Endothelial cell of umbilical vein (primary cell): ENCODE data around the gene PSMA5. TPM values are rescaled to one million over a fixed set of nuclear protein-coding genes. Genes with fewer than 3 reads are reported as not detected.

ENCODE experiments used
- BruUV-seq: library from RNA; stranded (reverse); fragments of 400-500 nt; replicated peaks from 2 replicates; lab custom pipeline; 2021; lab: Mats Ljungman, UMichigan
- CTCF ChIA-PET: fragments of 300-600, 350-600 bp; sonication (Branson Sonifier 250); formaldehyde crosslinking; loops from one replicate; lab custom pipeline; 2021; ENCODE audit warnings: antibody characterized with exemption, inconsistent platforms; lab: Charles Lee
- POLR2A ChIA-PET: fragments of 300-600, 350-600 bp; sonication (Branson Sonifier 250); formaldehyde crosslinking; loops from one replicate; lab custom pipeline; 2021; ENCODE audit warnings: antibody characterized with exemption, inconsistent platforms; lab: Charles Lee
- DNase-seq: peaks from one replicate; pipeline ENCODE4 v3.0.0-alpha.2; 2011; ENCODE audit warnings: low read depth, low spot score
- FAIRE-seq: peaks from 2 replicates; lab custom pipeline; 2011; peaks lifted over from hg19 to GRCh38; lab: Jason Lieb, UNC
- H2AFZ ChIP-seq: 2 replicates; pipeline ENCODE4 v1.6.0; 2012; ENCODE audit warnings: low read depth, low read length, control low read depth, inconsistent platforms
- H3K27ac ChIP-seq: 2 replicates; pipeline ENCODE4 v1.5.1; 2011; ENCODE audit warnings: low read depth, mild to moderate bottlenecking, control low read depth, low read length, moderate library complexity; ENCODE audit not compliant: insufficient read depth
- H3K27me3 ChIP-seq, 2 experiments: 2 replicates each; pipeline versions ENCODE4 v1.6.0 to v1.6.1; 2011; ENCODE audit warnings: low read length in 2 of 2, mixed read lengths in 1 of 2; ENCODE audit not compliant: control insufficient read depth in 2 of 2, insufficient read depth in 2 of 2
- H3K36me3 ChIP-seq, 2 experiments: 2 replicates in 1 of 2; 3 replicates in 1 of 2; pipeline ENCODE4 v1.5.1; 2011; ENCODE audit warnings: low read length in 2 of 2, mild to moderate bottlenecking in 1 of 2, moderate library complexity in 1 of 2; ENCODE audit not compliant: control insufficient read depth in 2 of 2, insufficient read depth in 2 of 2; ENCODE audit errors: extremely low read depth in 1 of 2
- H3K4me1 ChIP-seq: 3 replicates; pipeline ENCODE4 v1.5.1; 2011; ENCODE audit warnings: mild to moderate bottlenecking, low read length; ENCODE audit not compliant: control insufficient read depth, insufficient read depth; ENCODE audit errors: extremely low read depth
- H3K4me2 ChIP-seq: 2 replicates; pipeline ENCODE4 v1.6.1; 2011; ENCODE audit warnings: low read length, control low read depth, mixed read lengths; ENCODE audit not compliant: insufficient read depth
- H3K4me3 ChIP-seq, 3 experiments: fragments of 200-600 bp in 1 of 3; sonication (generic), shearing (Covaris generic) in 1 of 3; replicated peaks in 1 of 3; 2 replicates each; pipeline ENCODE4 v1.5.1; 2011 to 2016; ENCODE audit warnings: control low read depth in 3 of 3, low read length in 3 of 3, mild to moderate bottlenecking in 2 of 3, inconsistent platforms in 1 of 3, low read depth in 1 of 3, moderate library complexity in 1 of 3; ENCODE audit not compliant: insufficient read depth in 1 of 3
- H3K79me2 ChIP-seq: 2 replicates; pipeline ENCODE4 v1.6.0; 2012; ENCODE audit warnings: low read length, inconsistent platforms; ENCODE audit not compliant: control insufficient read depth, insufficient read depth
- H3K9ac ChIP-seq: replicated peaks from 2 replicates; pipeline ENCODE3; 2011; ENCODE audit warnings: low read length, control low read depth; ENCODE audit not compliant: insufficient read depth; ENCODE audit errors: extremely low read depth
- H3K9me1 ChIP-seq: replicated peaks from 3 replicates; pipeline ENCODE4 v1.6.0; 2011; ENCODE audit warnings: mild to moderate bottlenecking, low read length; ENCODE audit not compliant: control insufficient read depth, insufficient read depth; ENCODE audit errors: extremely low read depth
- H3K9me3 ChIP-seq: replicated peaks from 2 replicates; pipeline ENCODE4 v1.5.1; 2012; ENCODE audit warnings: low read length, inconsistent platforms; ENCODE audit not compliant: control insufficient read depth, insufficient read depth
- H4K20me1 ChIP-seq: replicated peaks from 2 replicates; pipeline ENCODE3; 2011; ENCODE audit warnings: mild to moderate bottlenecking, low read length; ENCODE audit not compliant: control insufficient read depth, insufficient read depth; ENCODE audit errors: extremely low read depth
- CTCF ChIP-seq, 2 donors: IDR thresholded peaks; 1 replicate in 1 of 2; 2 replicates in 1 of 2; pipeline ENCODE4 v1.5.1; 2011; ENCODE audit warnings: low read length in 2 of 2, mild to moderate bottlenecking in 2 of 2, moderate library complexity in 2 of 2, control low read depth in 1 of 2, inconsistent platforms in 1 of 2, low read depth in 1 of 2; ENCODE audit not compliant: insufficient read depth in 1 of 2; ENCODE audit errors: extremely low read depth in 1 of 2
- EZH2 ChIP-seq: IDR thresholded peaks from 2 replicates; pipeline ENCODE4 v1.6.1; 2012; ENCODE audit warnings: borderline replicate concordance, low read depth, mild to moderate bottlenecking, moderate library complexity, low read length, inconsistent platforms; ENCODE audit not compliant: severe bottlenecking
- GATA2 ChIP-seq: IDR thresholded peaks from 2 replicates; pipeline ENCODE4 v1.7.0; 2011; ENCODE audit warnings: low read depth, mild to moderate bottlenecking, moderate library complexity, mixed read lengths, low read length; ENCODE audit not compliant: insufficient read length, insufficient read depth
- JUN ChIP-seq: IDR thresholded peaks from 2 replicates; pipeline ENCODE4 v1.6.1; 2011; ENCODE audit warnings: borderline replicate concordance, low read depth; ENCODE audit not compliant: insufficient read length, insufficient read depth
- MAX ChIP-seq: IDR thresholded peaks from 2 replicates; pipeline ENCODE4 v1.6.1; 2011; ENCODE audit not compliant: insufficient read depth, insufficient read length
- MYC ChIP-seq: IDR thresholded peaks from one replicate; pipeline ENCODE4 v1.6.1; 2011; ENCODE audit warnings: mild to moderate bottlenecking, low read depth, low read length
- POLR2A ChIP-seq: IDR thresholded peaks from 2 replicates; pipeline ENCODE4 v1.6.1; 2012; ENCODE audit warnings: low read depth, mild to moderate bottlenecking, control low read depth, low read length
- POLR2AphosphoS5 ChIP-seq: IDR thresholded peaks from 2 replicates; pipeline ENCODE4 v1.6.1; 2012; ENCODE audit warnings: low read depth, mild to moderate bottlenecking, control low read depth, low read length, moderate library complexity; ENCODE audit not compliant: insufficient read depth
- dilution Hi-C: fragments of 300-500 bp; cut with MboI; formaldehyde crosslinking; loops from one replicate; pipeline ENCODE4 v1.15.0; 2019; ENCODE audit warnings: low sequenced_read_pairs; ENCODE audit not compliant: extremely low pct_ligation_motif_present
- intact Hi-C: fragments of 100-400 bp; cut with micrococcal nuclease; formaldehyde crosslinking; loops from one replicate; pipeline ENCODE4 v1.10.0; 2022
- polyA plus RNA-seq, 4 experiments: library from polyadenylated mRNA; depleted of rRNA in 3 of 4; stranded (reverse) in 3 of 4; unstranded in 1 of 4; fragments of >200 nt; gene quantifications; 2 replicates each; pipeline versions ENCODE4 v1.2.1 to v1.2.3, GENCODE V29; 2011 to 2012; ENCODE audit warnings: missing spikeins in 1 of 4
- total RNA-seq: library from RNA; stranded (reverse); gene quantifications from 2 replicates; pipeline ENCODE4 v1.2.3, GENCODE V29; 2021

Gene PSMA5
- total and polyA plus RNA-seq, 2 donors (not counting 3 experiments of a cell fraction or from before 2014, with no cell fraction given) = 98.1 to 125 TPM

GRCh38 chr1:109400035-109400655 lies 26.1 kb downstream of the PSMA5 start:
- peaks cover 7 to 9% of the 10 kb centered on the region in 2 experiments for H3K36me3 ChIP-seq
- DNase-seq (no peak), FAIRE-seq (no peak)
- peaks cover 9% of the 10 kb centered on the region for H3K4me1 ChIP-seq
- no peaks in the 10 kb centered on the region for H4K20me1 ChIP-seq
- no peak overlapping the region for H3K4me2 ChIP-seq
- TF ChIP-seq JUN = no peak
- TF ChIP-seq CTCF (IDR thresholded peaks at IDR 0.05; ENCODE audit: extremely low read depth in 1 of 2, insufficient read depth in 1 of 2, low read depth in 1 of 2, low read length in 2 of 2) = no peak
- TF ChIP-seq EZH2 = no peak
- TF ChIP-seq POLR2AphosphoS5 = no peak
- no peak for TF ChIP-seq MYC
- no peak for TF ChIP-seq GATA2
- TF ChIP-seq MAX = no peak
- no peak for TF ChIP-seq POLR2A
- intact Hi-C loops = no loop called here
- POLR2A ChIA-PET = no interaction called here
- H3K9me1 ChIP-seq = no peaks in the 10 kb centered on the region
- no TSS peak for BruUV-seq
- no peaks in the 10 kb centered on the region for H3K79me2 ChIP-seq
- H3K27ac ChIP-seq = no peak overlapping the region
- H3K27me3 ChIP-seq = peaks cover 11 to 16% of the 10 kb centered on the region in 2 experiments
- H2AFZ ChIP-seq = no peak overlapping the region
- H3K4me3 ChIP-seq = no peak overlapping the region
- dilution Hi-C loops = no loop called here
- CTCF ChIA-PET = interaction anchor here (0.8 to 9.3 kb wide), 17 partner anchors 9 to 300 kb away, joined by 3 to 282 read pairs (median 8); partner anchors contain the start of genes CELSR2, PSRC1 and SARS1
- H3K9ac ChIP-seq = no peak overlapping the region
- no peaks in the 10 kb centered on the region for H3K9me3 ChIP-seq
